Erythroblast (primary cell): ENCODE data around the gene CHAC2.

Experiments used
- GATA1 ChIP-seq: IDR thresholded peaks from 2 replicates; pipeline ENCODE4 v1.6.1; 2011; ENCODE audit warnings: low read depth, mild to moderate bottlenecking, control low read depth, low read length, moderate library complexity
- POLR2A ChIP-seq: IDR thresholded peaks from 2 replicates; pipeline ENCODE4 v1.6.1; 2011; ENCODE audit warnings: mild to moderate bottlenecking, low read length

- TF ChIP-seq POLR2A (no peak), GATA1 (no peak)
Measured at GRCh38 chr2:53744395-53745065, 23.1 kb upstream of the CHAC2 start.
